HG03097 (cell line): ENCODE data around the gene FOSL2.

Source experiments
- ATAC-seq: cut with Tn5 transposase; IDR thresholded peaks from one replicate; pipeline ENCODE4 v1.9.1; 2021; ENCODE audit not compliant: unreplicated experiment, low FRiP score

The FOSL2 gene

GRCh38 chr2:28408764-28409599, 16.3 kb downstream of the FOSL2 start:
- ATAC-seq = no peak

DNA sequence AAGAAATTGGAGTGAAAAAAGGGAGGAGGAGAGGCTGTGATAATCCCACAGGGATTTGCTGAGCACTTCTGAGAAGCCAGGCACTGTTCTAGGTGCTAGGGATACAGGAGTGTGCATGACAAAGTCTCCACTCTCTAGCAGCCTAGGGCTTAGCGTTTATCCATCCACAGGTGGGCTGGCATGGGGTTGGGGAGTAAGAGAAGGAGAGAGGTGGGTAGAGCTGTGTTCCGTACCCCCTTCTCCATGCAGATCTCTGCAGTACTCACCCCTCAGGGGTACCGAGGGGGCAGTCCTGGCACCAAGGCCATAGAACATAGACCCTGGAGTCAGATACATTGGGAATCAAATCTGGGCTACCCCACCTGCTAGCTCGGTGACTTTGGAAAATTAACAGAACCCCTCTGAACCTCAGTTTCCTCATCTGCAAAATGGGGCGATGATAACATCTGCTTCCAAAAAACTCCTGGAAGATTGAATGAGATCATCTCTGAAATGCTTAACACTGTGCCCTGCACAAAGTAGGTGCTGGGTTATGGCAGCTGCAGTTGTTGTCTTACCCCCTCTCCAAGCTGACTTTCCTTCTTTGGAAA, 18.6 kb downstream of the FOSL2 start:
- no peak for ATAC-seq

GRCh38 chr2:28411956-28412609, 19.4 kb downstream of the FOSL2 start:
- no peak for ATAC-seq

DNA sequence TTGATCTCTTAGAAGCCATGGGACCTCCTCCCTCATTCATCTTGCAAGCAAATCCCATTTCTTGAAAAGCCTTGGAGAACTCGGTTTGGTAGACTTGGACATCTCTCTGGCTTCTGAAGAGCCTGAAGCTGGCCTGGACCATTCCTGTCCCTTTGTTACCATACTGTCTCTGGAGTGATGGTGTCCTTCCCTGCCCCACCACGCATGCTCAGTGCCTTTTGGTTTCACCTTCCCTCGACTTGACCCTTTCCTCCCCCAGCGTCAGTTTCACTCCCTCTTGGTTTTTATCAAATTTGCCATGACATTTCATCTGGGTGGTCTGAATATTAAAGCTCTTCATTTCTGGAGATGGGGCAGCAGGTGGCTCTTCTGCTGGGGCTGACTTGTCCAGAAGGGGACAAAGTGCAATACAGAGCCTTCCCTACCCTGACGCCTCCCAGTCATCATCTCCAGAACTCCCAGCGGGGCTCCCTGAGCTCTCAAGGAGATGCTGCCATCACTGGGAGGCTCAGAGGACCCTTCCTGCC, 20.0 kb downstream of the FOSL2 start:
- ATAC-seq = no peak

- no peak for ATAC-seq
Observed at GRCh38 chr2:28413152-28413898, 20.7 kb downstream of the FOSL2 start.

- no peak for ATAC-seq
Observed at GRCh38 chr2:28413899-28414295, 21.2 kb downstream of the FOSL2 start.

- ATAC-seq = no peak
Observed at GRCh38 chr2:28414583-28414982, 21.9 kb downstream of the FOSL2 start.

DNA sequence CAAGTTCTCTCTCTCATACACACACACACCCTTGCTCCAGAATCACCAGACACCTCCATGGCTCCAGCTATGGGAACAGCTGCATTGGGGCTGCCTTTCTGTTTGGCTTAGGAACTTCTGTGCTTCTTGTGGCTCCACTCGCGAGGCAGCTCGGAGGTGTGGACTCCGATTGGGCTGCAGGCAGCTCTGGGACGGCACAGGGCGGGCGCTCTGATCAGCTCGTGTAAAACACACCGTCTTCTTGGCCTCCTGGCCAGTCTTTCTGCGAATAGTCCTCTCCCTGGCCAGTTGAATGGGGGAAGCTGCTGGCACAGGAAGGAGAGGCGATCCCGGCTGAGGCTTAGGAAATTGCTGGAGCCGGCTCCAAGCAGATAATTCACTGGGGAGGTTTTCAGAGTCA, 22.4 kb downstream of the FOSL2 start:
- no peak for ATAC-seq

- ATAC-seq = no peak
Observed at GRCh38 chr2:28415715-28416114, 23.1 kb downstream of the FOSL2 start.

DNA sequence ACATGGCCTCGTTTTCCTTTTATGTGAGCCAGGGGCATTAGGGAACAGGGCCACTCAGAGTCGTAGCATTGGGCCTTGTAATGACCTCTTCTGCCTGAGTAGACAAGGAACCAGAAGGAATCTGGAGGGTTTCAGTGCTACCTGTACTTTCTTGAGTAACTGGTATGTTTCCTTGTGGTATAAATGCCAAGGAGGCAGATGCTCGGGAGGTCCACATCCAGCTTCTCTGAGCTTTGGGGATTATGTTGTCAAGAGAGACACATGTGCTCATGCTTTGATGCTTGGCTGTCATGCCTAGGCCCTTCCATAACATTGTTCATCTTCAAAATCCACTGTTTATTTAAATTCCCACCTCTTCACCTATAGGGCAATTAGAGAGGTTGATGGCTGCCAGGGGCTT, 26.3 kb downstream of the FOSL2 start:
- no peak for ATAC-seq

- no peak for ATAC-seq
Observed at GRCh38 chr2:28419443-28420270, 27.0 kb downstream of the FOSL2 start.

GRCh38 chr2:28420722-28421121, 28.1 kb downstream of the FOSL2 start:
- ATAC-seq = no peak

DNA sequence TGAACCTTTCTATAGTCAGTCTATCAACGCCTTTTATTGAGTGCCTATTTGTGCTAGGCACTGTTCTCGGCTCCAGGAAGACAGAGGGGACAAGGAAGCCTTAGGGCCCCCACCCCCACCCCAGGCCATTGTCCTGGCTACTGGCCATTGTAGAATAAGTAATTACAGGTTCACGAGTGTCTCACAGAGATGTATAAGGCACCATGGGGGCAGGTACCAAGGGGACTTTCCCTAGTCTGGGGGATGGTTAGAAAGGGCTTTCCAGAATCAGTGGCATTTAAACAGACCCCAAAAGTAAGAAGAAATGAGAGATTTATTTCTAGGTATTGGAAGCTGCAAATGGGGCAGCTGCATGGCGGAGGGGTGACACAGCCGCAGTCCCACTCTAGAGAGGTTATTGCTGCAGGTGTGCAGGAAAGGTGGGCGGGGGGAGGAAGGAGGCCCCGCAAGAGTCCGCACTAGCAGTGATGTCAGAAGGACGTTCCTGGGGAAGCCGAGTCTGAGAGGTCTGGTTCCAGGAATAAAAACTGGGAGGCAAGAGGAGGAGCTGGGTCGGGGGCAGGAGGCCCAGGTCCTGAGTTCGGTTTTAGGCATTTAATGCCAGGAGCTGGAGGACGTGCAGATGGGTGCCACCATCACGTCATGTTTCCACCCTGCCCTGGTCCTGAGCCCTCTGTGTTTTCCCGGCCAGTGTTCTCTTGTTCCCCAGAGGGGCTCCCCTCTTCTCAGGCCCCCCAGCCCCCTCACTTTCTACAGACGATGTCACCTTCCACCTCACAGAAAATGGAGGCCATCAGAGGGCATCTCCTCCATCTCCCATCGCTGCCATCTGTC, 30.5 kb downstream of the FOSL2 start:
- ATAC-seq = no peak

GRCh38 chr2:28423856-28424605, 31.4 kb downstream of the FOSL2 start:
- ATAC-seq = no peak

DNA sequence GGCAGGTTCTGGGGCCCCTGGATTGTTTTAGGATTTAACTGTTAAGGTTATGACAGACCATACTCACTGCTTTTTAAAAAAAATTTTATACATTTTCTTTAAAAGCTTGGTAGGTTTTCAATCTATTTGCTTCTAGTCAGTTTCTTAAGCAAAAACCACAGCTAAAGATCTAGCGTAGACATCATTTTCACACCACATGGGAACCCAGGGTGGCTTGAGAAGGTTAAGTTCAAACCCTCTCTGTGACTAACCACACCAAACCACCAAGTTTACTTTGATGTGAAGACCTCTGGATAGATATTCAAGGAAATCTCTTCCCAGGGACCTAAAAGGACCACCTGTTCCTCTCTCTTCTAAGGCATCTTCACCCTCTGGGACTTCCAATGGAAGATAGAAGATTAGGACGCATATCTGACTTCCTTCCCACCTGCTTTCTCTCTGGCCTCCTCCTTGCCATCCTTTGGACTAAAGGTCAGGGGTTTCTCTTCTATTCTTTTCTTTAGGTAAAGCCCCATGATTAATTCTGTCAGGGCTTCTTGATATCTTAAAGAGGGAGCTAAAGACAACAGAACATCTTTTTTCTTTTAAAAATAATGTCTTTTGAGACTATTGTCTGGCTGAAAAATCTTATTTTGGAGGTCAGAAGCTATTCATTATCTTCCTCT, 32.3 kb downstream of the FOSL2 start:
- ATAC-seq = no peak

GRCh38 chr2:28425464-28425835, 32.8 kb downstream of the FOSL2 start:
- ATAC-seq = no peak

GRCh38 chr2:28427741-28428415, 35.2 kb downstream of the FOSL2 start:
- ATAC-seq = no peak
